Brain microvascular endothelial cell (primary cell): ENCODE data around the gene ATAD3A.
"Not testable (repeated sequence)": the region's sequence is repeated elsewhere in the genome, so short reads cannot be mapped to it uniquely, and the experiment has no call there.

ENCODE experiments used
- DNase-seq: peaks from one replicate; pipeline ENCODE4 v3.0.0-alpha.2; 2020
- H3K27ac ChIP-seq: fragments of 250-450 bp; sonication (Bioruptor Pico); 2 replicates; pipeline ENCODE4 v1.5.1; 2020; ENCODE audit warnings: mild to moderate bottlenecking, moderate library complexity
- H3K27me3 ChIP-seq: fragments of 250-450 bp; sonication (Bioruptor Pico); replicated peaks from 2 replicates; pipeline ENCODE4 v1.5.1; 2020; ENCODE audit warnings: mild to moderate bottlenecking
- H3K36me3 ChIP-seq: fragments of 250-450 bp; sonication (Bioruptor Pico); replicated peaks from 2 replicates; pipeline ENCODE4 v1.5.1; 2020; ENCODE audit warnings: mild to moderate bottlenecking
- H3K4me3 ChIP-seq: 2 replicates; pipeline ENCODE4 v1.5.1; 2011; ENCODE audit warnings: low read depth, mild to moderate bottlenecking, control low read depth, low read length, moderate library complexity
- in situ Hi-C: cut with HindIII; loops from 2 replicates; pipeline ENCODE4 v1.10.0; 2017; ENCODE audit warnings: low sequenced_read_pairs, low pct_ligation_motif_present
- TF ChIP-seq, protein P1 (sequence below): IDR thresholded peaks from 2 replicates; pipeline ENCODE4 v1.5.1; 2011; ENCODE audit warnings: low read depth, mild to moderate bottlenecking, moderate library complexity, low read length, control low read depth, inconsistent platforms; ENCODE audit errors: missing control alignments

ATAD3A gene

DNA sequence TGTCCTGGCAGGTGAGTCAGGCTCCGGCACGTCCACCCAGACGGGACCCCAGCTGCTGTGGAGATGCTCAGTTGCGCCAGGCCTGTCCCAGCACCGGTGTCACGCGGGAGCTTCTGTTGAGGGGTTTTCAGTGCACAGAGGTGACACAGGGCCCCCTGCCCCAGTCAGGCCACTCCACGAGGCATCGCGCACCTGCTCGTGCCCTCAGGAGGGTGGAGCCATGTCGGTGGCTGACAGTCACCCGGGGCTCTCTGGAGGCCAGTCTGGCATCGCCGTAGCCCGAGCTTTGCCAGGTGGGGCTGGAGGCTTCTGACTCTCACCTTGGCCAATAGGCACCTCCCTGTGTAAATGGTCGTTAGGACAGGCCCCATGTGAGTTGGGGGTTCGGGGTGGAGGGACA is 17.4 kb downstream of the ATAD3A start:
- Histone ChIP-seq H3K27ac (no peak overlapping the region), H3K27me3 (no peaks in the 10 kb centered on the region), H3K4me3 (no peak overlapping the region), H3K36me3 (peaks cover 42% of the 10 kb centered on the region)
- TF ChIP-seq, protein P1, sequence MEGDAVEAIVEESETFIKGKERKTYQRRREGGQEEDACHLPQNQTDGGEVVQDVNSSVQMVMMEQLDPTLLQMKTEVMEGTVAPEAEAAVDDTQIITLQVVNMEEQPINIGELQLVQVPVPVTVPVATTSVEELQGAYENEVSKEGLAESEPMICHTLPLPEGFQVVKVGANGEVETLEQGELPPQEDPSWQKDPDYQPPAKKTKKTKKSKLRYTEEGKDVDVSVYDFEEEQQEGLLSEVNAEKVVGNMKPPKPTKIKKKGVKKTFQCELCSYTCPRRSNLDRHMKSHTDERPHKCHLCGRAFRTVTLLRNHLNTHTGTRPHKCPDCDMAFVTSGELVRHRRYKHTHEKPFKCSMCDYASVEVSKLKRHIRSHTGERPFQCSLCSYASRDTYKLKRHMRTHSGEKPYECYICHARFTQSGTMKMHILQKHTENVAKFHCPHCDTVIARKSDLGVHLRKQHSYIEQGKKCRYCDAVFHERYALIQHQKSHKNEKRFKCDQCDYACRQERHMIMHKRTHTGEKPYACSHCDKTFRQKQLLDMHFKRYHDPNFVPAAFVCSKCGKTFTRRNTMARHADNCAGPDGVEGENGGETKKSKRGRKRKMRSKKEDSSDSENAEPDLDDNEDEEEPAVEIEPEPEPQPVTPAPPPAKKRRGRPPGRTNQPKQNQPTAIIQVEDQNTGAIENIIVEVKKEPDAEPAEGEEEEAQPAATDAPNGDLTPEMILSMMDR, result no peak
- no peak for DNase-seq
- in situ Hi-C loops, result no loop called here

DNA sequence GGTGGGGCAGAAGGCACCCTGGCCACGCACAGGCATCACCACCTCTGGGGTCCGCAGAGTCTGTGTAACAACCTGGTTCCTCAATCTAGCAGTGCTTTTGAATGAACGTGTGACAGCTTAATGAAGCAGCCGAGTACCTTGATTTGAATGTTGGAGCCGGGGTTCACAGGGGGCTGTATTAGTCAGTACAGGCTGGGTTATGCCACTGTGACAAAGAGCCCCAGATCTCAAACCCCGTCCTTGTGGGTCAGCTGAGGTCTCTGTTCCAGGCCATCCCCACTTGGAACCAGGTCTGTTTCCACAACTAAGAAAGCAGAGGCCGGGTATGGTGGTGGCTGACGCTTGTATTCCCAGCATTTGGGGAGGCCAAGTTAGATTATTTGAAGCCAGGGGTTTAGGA is 18.0 kb downstream of the ATAD3A start:
- H3K36me3 ChIP-seq, result peaks cover 40% of the 10 kb centered on the region
- no peak overlapping the region for H3K27ac ChIP-seq
- no peaks in the 10 kb centered on the region for H3K27me3 ChIP-seq
- TF ChIP-seq, protein P1, result no peak
- no peak overlapping the region for H3K4me3 ChIP-seq
- in situ Hi-C loops, result no loop called here
- DNase-seq, result no peak

- Histone ChIP-seq H3K36me3 (peaks cover 39% of the 10 kb centered on the region), H3K27me3 (no peaks in the 10 kb centered on the region), H3K27ac (no peak overlapping the region), H3K4me3 (no peak overlapping the region)
- DNase-seq, result no peak
- in situ Hi-C loops, result no loop called here
- TF ChIP-seq, protein P1, result no peak
Measured at GRCh38 chr1:1531947-1532346, 20.0 kb downstream of the ATAD3A start.

- H3K27ac ChIP-seq, DNase-seq, in situ Hi-C loops, H3K4me3 ChIP-seq, H3K27me3 ChIP-seq: not testable (repeated sequence)
- peaks cover 29% of the 10 kb centered on the region for H3K36me3 ChIP-seq
Measured at GRCh38 chr1:1533176-1533893, 21.4 kb downstream of the ATAD3A start.

- in situ Hi-C loops, result not testable (repeated sequence)
Measured at GRCh38 chr1:1533894-1534291, 21.9 kb downstream of the ATAD3A start.

GRCh38 chr1:1534401-1535154 is 22.6 kb downstream of the ATAD3A start:
- Histone ChIP-seq H3K36me3 (peaks cover 18% of the 10 kb centered on the region), H3K27me3 (no peaks in the 10 kb centered on the region), H3K4me3 (no peak overlapping the region), H3K27ac (no peak overlapping the region)
- TF ChIP-seq, protein P1, result no peak
- no peak for DNase-seq
- in situ Hi-C loops, result no loop called here

More at GRCh38 chr1:1533894-1534291, 21.9 kb downstream of the ATAD3A start:
- H3K27ac ChIP-seq, H3K4me3 ChIP-seq, H3K27me3 ChIP-seq, DNase-seq: not testable (repeated sequence)
- H3K36me3 ChIP-seq, result peaks cover 25% of the 10 kb centered on the region
